NCI-H524 treated with DMSO at 0.1 percent for 48 hours (cell line): ENCODE data around the gene CD40LG.

Experiments used
- DNase-seq: peaks from one replicate; lab custom pipeline; 2025; lab: John Stamatoyannopoulos, UW

The CD40LG gene

DNA sequence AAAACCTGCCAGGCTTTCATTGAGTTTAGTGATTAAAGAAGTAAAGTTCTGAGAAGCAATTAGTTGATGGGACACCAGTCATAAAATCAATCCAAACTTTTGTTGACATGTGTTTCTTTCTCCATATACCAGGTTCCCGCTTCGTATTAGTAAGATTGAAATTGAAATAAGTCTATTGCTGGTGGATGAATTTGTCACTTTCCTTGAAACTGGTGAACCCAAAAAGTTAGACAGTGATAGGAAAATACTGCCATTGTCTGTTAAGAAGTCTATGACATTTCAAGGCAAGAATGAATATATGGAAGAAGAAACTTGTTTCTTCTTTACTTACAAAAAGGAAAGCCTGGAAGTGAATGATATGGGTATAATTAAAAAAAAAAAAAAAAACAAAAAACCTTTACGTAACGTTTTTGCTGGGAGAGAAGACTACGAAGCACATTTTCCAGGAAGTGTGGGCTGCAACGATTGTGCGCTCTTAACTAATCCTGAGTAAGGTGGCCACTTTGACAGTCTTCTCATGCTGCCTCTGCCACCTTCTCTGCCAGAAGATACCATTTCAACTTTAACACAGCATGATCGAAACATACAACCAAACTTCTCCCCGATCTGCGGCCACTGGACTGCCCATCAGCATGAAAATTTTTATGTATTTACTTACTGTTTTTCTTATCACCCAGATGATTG is at the start of gene CD40LG:
Gene CD40LG (plus strand): TSS at position 482 of the 684 bp plus-strand sequence. CDS start 91 bp downstream, at position 573.
- no peak for DNase-seq

DNA sequence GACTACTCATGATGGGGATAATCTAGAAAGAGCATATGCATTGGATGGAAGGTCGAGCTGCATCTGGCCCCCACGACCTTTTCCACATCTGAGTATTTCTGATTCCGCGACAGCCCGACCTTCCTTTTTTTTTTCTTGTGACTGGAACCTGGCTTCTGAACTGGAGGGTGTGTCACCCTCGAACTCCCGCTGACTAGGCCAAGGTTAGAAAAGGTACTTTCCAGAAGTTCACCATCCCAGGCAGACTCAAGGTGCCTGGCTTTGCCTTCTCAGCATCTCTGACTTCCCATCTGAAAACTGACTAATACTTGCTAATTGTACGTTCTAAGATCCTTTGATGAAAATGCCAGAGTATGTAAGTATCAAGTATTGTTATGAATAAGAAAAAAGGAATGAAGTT is 49.3 kb upstream of the CD40LG start:
- DNase-seq, result no peak

DNA sequence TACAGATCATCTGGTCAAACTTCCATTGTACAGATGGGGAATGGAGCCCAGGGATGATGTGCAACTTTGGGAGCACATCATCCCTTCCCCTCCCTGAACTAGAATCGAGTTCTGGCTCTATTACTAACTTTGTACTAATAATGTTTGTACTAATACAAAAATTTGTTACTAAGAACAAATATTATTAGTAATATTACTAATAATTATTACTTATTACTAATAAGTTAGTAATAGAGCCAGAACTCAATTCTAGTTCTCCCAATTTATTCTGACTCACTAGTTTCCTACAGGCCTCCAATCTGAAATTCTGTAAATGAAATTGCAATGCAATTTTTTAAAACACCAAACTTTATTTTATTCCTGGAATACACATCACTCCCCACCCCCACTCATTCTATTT is 47.9 kb upstream of the CD40LG start:
- no peak for DNase-seq

DNA sequence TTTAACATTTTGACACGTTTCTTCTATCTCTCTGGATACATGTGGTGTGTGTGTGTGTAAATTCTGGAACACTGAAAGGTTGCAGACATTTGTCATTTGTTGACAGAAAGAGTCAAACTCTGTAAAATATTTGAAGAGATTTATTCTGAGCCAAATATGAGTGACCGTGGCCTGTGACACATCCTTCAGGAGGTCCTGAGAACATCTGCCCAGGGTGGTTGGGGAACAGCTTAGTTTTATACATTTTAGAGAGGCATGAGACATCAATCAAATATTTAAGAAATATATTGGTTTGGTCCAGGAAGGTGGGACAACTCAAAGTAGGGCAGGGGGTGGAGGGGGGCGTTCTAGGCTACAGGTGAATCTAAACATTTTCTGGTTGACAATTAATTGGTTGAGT is 40.7 kb upstream of the CD40LG start:
- DNase-seq, result no peak

DNA sequence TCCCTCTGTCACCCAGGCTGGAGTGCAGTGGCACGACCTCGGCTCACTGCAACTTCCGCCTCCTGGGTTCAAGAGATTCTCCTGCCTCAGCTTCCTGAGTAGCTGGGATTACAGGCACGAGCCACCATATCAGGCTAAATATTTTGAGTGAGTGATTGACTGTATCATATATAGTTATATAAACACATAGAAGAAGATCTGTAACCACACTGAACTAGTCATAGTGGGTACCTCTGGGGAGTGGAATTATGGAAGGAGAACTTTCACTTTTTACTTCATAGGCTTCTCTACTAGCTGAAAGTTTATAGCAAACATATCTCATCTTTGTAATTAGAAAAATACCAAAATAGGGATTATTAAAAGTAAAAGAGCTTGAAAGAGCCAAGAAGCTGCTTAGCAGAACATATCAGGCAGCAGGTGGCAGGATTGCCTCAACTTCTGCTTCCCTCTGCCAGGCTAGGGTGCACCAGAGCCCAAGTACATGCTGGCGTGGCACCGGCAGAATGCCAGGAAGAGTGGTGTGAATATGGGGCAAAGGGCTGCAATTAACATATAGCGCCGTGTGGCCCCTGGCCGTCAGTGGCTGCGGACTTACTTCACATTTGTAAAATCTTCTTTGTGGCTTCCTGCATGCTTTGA is 39.5 kb upstream of the CD40LG start:
- peak; percentile 1 for DNase-seq

DNA sequence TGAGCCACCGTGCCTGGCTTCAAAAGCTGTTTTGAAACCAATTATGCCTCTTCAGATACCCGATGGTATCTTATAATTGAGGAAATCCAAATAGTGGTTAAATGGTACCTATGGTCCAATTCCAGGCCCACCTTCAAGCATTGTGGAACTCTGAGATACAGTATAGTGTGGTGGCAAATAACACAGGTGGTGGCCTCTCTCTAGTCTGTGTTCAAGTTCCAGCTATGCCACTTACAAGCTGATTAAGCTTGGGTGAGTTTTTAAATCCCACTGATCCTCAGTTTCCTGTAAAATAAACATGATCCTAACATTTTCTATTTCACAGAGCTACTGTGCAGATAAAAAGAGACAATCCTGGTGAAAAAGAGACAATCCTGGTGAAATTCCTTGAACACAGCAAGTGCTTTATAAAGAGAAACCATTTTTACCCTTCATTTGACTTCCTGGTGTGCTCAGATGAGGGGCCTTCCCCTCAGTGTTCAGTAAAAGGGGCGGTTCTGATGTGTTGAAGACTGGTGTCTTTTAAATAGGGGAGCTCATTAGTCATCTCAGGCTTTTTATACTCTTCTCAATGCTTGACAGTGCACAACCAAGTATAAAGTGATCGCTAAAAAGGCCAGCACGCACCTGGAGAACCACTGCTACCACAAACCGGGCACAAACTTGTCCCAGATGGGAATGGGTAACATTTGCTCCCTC is 30.8 kb upstream of the CD40LG start:
- DNase-seq, result no peak

DNA sequence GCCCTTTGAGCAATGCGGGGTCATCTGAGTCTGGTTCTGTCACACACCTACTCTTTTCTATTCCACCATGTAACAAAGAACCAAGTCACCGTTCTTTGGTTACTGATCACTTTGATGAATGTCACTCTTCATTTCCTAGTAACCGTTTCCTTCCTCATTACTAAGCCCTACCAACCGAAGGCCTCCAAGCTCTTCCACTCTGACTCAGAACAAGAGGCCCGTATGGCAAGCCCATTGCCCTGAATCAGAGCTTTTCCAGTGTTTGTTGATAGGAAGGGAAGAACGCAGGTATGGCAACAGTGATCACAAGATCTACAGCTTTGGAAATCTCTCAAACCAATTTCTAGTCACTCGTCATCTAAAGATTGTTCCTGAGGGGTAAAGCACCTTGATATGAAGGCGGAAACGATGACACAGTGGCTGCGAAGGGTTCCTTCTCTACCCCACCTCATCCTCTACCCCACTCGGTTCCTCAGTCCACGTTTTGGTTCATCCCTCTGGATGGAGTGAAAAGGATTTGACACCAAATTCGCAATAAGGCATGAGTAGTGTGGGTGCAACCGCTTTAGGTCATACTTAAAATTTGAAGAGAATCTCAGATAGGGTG is 28.0 kb upstream of the CD40LG start:
- no peak for DNase-seq

DNA sequence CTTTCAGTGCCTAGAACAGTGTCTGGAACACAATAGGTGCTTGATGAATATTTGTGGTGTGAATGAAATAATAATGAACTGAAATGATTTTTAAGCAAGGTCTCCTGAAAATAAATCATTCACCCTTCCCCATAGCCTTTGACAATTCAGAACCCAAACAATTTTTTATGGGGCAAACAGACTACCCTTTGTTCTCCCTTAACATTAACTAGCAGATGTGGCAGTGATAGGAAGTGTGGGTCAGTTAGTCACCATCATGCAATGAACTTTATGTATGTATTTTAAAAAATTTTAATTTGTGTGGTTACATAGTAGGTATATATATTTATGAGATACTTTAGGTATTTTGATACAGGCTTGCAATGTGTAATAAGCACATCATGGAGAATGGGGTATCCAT is 27.2 kb upstream of the CD40LG start:
- DNase-seq, result no peak

DNA sequence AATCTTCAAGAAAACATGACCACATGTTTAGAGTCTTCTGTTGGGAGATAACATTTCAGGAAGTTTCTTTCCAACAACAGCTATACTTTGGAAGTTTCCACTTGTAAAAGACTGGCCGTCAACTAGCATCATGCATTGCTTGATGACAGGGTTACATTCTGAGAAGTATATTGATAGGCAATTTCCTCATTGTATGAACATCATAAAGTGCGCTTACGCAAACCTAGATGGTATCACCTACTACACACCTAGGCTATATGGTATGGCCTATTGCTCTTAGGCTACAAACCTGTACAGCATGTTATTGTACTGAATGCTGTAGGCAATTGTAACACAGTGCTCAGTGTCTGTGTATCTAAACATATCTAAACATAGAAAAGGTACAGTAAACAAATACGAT is 25.4 kb upstream of the CD40LG start:
- DNase-seq, result no peak

DNA sequence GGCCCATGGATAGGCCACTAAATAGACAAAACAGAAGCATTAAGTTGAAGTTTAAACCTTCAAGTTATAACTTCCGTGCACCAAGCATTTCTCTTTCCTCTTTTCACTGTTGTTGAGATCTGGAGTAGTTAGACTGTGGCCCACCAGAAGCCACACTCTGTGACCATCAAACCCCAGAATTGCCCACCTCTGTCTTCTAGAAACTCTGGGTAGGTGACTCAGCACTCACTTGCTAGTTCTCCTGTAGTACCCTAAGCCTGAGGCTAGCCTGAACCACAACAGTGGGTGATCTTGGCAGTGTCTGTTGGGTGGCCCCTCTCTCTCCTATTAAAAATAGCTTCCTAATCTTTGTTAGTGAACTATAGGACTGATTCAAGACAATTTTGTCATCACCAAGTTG is 24.6 kb upstream of the CD40LG start:
- no peak for DNase-seq

DNA sequence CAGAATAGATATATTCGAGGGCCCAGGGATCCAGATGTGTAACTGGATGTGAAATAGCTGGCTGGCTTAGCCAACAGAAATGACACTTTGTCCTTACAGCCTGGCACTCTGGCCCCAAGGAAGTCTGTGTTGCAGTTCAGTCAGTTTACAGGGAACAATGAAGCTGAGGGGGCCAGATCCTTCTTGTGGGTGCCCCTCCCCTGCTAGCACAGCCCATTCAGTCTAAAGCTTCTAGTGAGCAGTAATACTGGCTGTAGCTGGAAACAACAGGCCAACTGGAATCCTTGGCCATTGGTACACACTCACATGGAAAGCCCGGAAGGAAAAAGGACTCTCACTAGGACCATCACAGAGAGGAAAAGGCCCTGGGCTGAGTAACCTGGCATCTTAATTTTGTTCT is 22.7 kb upstream of the CD40LG start:
- DNase-seq, result no peak

DNA sequence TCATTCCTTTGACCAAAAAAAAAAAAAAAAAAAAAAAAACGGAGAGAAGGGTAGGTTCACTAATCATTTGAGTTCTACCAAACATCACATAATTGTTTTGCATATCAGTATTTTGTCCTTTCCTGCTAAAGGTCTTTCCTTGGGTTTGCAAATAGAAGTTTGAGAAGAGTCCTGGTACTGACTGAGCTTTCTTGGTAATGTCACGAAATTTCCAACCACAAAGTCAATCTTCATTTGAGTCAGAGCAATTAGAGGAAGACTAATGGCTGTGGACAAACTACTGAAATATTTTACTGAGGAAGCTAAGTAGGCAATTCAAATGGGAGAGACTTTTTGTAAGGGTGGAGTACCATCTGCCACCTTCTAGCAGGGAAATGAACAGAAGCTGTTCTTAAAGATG is 21.7 kb upstream of the CD40LG start:
- DNase-seq, result no peak

DNA sequence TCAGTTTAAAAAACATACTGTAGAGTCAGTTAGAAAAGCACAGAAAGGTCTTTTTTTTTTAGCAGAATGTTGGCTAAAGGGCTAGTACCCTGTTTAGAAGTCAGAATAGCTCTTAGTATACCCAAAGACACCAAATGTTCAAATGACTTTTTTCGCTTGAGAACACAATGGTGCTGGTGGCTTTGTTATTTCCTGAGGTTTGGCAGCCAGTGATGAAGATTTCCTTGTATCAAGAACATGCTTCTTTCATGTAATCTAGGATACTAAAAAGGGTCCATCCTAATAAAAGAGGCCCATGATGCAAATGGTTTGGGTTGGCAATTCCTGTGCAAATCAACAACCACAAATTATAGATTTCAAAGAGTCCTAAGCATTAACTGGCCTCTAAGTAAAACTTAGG is 21.1 kb upstream of the CD40LG start:
- DNase-seq, result no peak

DNA sequence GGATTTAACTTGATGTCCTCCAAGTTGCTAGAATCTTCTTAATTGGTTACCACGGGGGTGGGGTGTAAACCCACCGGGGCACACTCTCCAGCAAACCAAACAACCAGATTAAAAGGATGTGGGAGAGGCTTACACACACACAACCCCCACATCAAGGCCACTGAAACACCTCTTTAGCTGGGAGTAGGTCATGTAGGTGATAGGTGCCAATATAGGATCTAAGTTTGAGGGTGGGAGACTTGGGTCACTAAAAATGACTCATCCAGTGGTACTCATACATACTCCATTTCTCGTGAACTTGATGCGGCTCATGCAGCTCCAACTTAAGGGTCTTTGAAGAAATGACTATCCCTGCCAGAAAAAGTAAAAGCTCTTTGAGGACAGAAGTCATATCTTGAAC is 20.5 kb upstream of the CD40LG start:
- no peak for DNase-seq

DNA sequence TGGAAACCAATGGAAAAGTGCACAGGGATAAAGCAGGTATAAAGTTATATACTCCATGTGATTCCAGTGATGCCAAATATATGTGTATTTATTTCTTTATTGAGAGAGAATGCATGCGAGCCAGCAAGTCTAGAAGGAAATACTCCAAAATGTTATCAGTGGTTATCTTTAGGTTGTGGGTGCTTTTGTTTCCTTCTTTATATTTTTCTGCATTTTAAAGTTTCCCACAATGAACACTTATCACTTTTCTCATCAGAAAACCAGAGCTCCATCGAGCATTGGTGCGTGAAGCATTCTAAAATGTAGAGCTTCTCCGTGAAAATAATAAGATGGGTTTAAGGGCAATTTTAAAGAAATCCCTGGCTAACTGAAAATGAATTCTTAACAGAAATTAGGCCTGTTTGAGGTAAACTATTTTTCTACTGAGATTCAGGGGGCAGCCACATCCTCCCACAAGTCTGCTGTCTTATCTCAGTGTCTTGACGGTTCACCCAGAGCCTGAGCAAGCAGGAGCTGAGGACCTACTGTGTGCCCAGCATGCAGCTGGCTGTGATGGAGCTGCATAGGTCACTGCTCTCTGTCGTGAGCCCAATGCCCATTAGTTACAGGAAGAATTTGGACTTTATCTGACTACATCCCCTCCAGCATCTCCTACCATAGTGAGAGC is 18.7 kb upstream of the CD40LG start:
- no peak for DNase-seq

DNA sequence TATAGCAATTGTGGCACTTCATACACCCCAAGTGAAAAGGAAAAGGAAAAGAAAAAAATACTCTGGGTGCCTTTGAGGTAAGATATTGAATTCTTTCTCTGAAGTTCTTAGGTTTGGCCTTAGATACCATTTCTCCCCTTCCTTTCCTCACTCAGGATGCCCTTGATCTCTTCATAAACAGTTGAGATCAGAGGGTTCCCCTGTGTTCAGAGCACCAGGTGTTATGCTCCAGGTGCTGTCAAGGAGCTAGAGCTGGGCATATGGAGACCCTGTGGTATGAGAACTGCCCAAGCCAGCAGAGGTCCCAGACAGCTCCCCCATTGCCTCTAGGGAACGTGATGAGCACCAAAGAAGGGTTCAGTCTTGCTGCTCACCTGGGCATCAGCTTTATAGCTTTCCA is 17.1 kb upstream of the CD40LG start:
- DNase-seq, result no peak

DNA sequence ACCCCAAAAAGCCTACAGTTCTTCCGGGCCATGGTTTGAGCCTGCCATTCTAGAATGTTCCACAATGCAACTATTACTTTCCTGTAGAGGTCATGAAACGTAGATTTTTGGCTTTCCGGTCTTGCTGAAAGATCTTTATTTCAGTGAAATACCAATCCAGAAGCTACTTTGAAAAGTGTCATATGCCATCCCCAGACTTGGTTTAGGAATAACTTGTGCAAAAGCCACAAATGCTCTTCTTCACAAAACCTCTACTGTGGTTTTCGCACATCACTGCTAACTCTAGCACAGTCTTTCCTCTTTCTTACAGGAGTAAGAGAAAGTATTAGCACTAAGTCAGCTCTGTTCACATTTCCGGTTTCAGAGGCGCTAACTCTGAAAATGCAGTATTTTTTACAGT is 12.7 kb upstream of the CD40LG start:
- no peak for DNase-seq

DNA sequence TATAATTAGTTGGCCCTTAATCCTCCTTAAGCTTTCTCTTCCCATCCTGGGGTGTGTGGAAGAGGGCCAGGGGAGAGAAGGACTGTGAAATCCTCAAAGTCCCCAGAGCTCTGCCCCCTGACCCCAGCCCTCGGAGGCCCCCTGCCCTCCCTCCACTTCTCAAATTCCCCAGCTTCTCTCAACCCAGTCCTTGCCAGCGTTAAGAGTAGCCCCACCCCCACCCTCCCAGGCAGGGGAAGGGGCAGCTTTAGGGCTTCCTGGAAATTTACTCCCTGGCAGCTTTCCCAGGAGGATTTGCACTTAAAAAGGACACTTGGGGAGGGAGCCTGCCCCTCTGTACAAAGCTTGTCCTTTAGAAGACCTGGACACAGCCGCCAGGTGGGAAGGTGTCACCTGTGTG is 11.8 kb upstream of the CD40LG start:
- DNase-seq, result peak; percentile 46

DNA sequence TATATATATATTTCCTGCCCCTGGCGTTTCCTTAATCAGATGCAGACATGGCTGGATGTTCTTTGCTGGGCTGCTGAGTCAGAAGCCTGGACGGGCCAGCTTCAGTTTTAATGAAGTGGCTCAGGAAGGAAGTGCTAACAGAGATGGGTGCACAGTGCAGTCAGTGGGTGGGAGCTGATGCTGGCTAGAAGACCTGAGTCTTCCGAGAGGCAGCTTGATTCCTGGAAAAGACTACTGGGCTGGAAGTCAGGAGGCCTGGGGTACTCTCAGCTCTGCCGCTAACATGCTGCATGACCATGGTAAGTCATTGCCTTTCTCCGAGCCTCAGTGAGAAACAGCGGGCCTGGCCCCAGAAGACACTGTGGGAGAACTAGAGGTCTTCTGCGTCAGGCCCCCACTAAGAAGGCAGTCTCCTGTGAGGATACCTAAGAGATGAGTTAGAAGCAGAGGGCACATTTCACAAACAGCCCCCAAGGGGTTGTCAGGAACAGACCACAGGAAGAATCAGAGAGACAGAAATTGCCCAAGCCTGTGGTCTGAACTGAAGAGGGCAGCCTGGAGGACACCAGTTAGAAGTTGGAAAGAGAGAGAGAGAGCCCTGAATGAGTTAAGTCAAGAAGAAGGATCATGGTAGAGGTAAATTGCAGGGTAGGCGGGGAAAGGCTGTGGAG is 8.3 kb upstream of the CD40LG start:
- DNase-seq, result no peak

DNA sequence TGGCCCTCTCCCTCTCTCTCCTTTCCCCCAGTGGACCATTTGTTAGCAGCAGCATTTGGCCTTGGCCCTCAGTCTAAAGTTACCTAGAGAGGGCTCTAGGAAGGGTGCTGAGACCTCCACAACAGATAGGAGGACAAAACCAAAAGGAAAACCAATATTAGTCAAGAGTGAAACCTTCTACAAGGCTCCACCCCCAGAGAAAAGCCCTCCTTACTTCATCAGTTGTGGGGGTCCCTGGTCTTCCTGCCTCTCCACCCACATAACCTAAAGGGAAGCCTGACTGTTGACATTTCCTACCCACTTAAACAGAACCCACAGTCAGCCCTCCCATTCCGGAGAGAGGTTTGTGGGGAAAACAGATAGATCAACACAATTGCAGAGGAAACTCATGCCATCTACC is 4.7 kb upstream of the CD40LG start:
- DNase-seq, result no peak

DNA sequence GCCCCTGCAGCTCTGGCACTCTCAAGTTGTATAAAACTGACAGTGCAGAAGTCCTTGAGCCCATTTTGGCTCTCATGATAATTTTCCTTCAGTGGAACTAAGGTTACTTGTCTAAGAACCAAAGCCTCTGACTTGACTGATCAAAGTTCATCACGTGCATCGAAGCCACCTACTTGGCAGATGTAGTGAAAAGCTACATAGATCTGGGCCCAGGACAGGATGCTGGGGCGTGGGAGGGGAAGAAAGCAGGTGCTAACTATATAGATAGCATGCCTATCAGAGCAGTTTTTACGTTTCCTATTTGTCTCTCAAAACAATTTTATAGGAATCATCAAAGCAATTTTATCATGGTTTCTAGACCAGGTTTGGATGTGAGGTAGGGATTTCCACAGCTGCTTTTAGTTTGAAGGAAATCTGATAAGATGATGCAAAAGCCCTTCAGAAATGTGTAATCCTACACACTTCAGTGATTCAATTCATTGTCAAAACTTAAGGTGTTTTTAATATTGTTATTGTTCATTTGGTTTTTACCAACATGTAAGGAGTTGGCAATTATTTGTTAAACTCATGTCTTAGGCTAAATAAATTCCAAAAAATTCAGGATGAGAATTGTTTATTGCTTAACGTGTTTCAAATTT is 1.2 kb upstream of the CD40LG start:
- no peak for DNase-seq
